ENCODE measurements around the gene RBM26. TPM values are rescaled to one million over a fixed set of nuclear protein-coding genes. Genes with fewer than 3 reads are reported as not detected.

The RBM26 gene
- total RNA-seq, 1 donor from 2014 or later = 42.0 TPM

GRCh38 chr13:79328510-79328909, 77.5 kb downstream of the RBM26 start:
- TF ChIP-seq CTCF (IDR thresholded peaks at IDR 0.05) = no peak
- Histone ChIP-seq H3K27ac (no peak overlapping the region), H3K36me3 (peaks cover 47% of the 10 kb centered on the region), H3K4me1 (no peaks in the 10 kb centered on the region), H3K4me3 (no peak overlapping the region), H3K9me3 (no peaks in the 10 kb centered on the region), H3K27me3 (no peaks in the 10 kb centered on the region)
- no peak for ATAC-seq
- intact Hi-C loops (cut with DNase I) = no loop called here
- DNase-seq = no peak

- intact Hi-C loops (cut with DNase I) = no loop called here
- H3K36me3 ChIP-seq = peaks cover 66% of the 10 kb centered on the region
Observed at GRCh38 chr13:79320433-79320832, 85.6 kb downstream of the RBM26 start.

GRCh38 chr13:79318664-79319063, 87.4 kb downstream of the RBM26 start:
- no peak for TF ChIP-seq CTCF (IDR thresholded peaks at IDR 0.05)
- Histone ChIP-seq H3K4me3 (no peak overlapping the region), H3K36me3 (peaks cover 51% of the 10 kb centered on the region), H3K9me3 (no peaks in the 10 kb centered on the region), H3K27ac (no peak overlapping the region), H3K4me1 (no peaks in the 10 kb centered on the region), H3K27me3 (no peaks in the 10 kb centered on the region)
- DNase-seq (no peak), ATAC-seq (no peak)
- intact Hi-C loops (cut with DNase I) = no loop called here

More at GRCh38 chr13:79320433-79320832, 85.6 kb downstream of the RBM26 start:
- TF ChIP-seq CTCF (IDR thresholded peaks at IDR 0.05) = no peak
- no peak overlapping the region for H3K27ac ChIP-seq
- ATAC-seq (no peak), DNase-seq (no peak)
- no peaks in the 10 kb centered on the region for H3K27me3 ChIP-seq
- H3K4me3 ChIP-seq = no peak overlapping the region
- no peaks in the 10 kb centered on the region for H3K4me1 ChIP-seq
- H3K9me3 ChIP-seq = no peaks in the 10 kb centered on the region

- H3K36me3 ChIP-seq = peaks cover 43% of the 10 kb centered on the region
- intact Hi-C loops (cut with DNase I) = no loop called here
- no peak for ATAC-seq
Observed at GRCh38 chr13:79317856-79318255, 88.2 kb downstream of the RBM26 start.

GRCh38 chr13:79314652-79315051, 91.4 kb downstream of the RBM26 start:
- no peaks in the 10 kb centered on the region for H3K9me3 ChIP-seq
- no peaks in the 10 kb centered on the region for H3K4me1 ChIP-seq
- no peak overlapping the region for H3K27ac ChIP-seq
- H3K4me3 ChIP-seq = no peak overlapping the region
- TF ChIP-seq CTCF (IDR thresholded peaks at IDR 0.05) = no peak
- ATAC-seq = no peak
- no peak for DNase-seq
- no peaks in the 10 kb centered on the region for H3K27me3 ChIP-seq
- intact Hi-C loops (cut with DNase I) = no loop called here
- H3K36me3 ChIP-seq = peaks cover 13% of the 10 kb centered on the region

More at GRCh38 chr13:79317856-79318255, 88.2 kb downstream of the RBM26 start:
- no peak for TF ChIP-seq CTCF (IDR thresholded peaks at IDR 0.05)
- H3K9me3 ChIP-seq = no peaks in the 10 kb centered on the region
- no peak overlapping the region for H3K4me3 ChIP-seq
- no peaks in the 10 kb centered on the region for H3K27me3 ChIP-seq
- DNase-seq = no peak
- H3K4me1 ChIP-seq = no peaks in the 10 kb centered on the region
- no peak overlapping the region for H3K27ac ChIP-seq

GRCh38 chr13:79312340-79312855, 93.7 kb downstream of the RBM26 start:
- H3K4me1 ChIP-seq = no peaks in the 10 kb centered on the region
- peaks cover 5% of the 10 kb centered on the region for H3K36me3 ChIP-seq
- H3K27me3 ChIP-seq = no peaks in the 10 kb centered on the region
- no peak overlapping the region for H3K27ac ChIP-seq
- no peak for ATAC-seq
- no peak overlapping the region for H3K4me3 ChIP-seq
- H3K9me3 ChIP-seq = no peaks in the 10 kb centered on the region
- intact Hi-C loops (cut with DNase I) = no loop called here
- no peak for TF ChIP-seq CTCF (IDR thresholded peaks at IDR 0.05)
- DNase-seq = no peak

Data from upper lobe of right lung (tissue), 1 donor.